HepG2 (cell line): ENCODE data around the gene LAG3. TPM values are rescaled to one million over a fixed set of nuclear protein-coding genes. Genes with fewer than 3 reads are reported as not detected.

ENCODE experiments used
- HDAC2 ChIP-seq: sonication (generic); formaldehyde crosslinking; IDR thresholded peaks from 2 replicates; pipeline ENCODE4 v1.4.0; 2020; ENCODE audit warnings: missing genetic modification reagents
- SNAPC4 ChIP-seq: sonication (generic); formaldehyde crosslinking; IDR thresholded peaks from 2 replicates; pipeline ENCODE4 v1.4.0; 2020; ENCODE audit warnings: mild to moderate bottlenecking, missing genetic modification reagents
- ZNF780A ChIP-seq: sonication (generic); formaldehyde crosslinking; IDR thresholded peaks from 2 replicates; pipeline ENCODE4 v1.8.0; 2022; ENCODE audit warnings: mild to moderate bottlenecking, missing genetic modification reagents, moderate library complexity
- ZSCAN5A ChIP-seq: sonication (generic); formaldehyde crosslinking; IDR thresholded peaks from 2 replicates; pipeline ENCODE4 v1.8.0; 2022; ENCODE audit warnings: mild to moderate bottlenecking, missing genetic modification reagents, borderline replicate concordance
- polyA plus RNA-seq, 8 experiments: library from polyadenylated mRNA; depleted of rRNA in 3 of 8; stranded (reverse) in 7 of 8; unstranded in 1 of 8; fragments of >200 nt; fragmentation: Illumina TruSeq in 4 of 8; extraction: Trizol in 4 of 8; gene quantifications; 2 replicates each; pipeline versions ENCODE4 v1.2.1 to v1.2.3, GENCODE V29; 2011 to 2016; ENCODE audit warnings: low read depth in 4 of 8, missing spikeins in 1 of 8, mixed read lengths in 1 of 8; ENCODE audit not compliant: insufficient read depth in 1 of 8
- total RNA-seq, 5 experiments: library from RNA; depleted of rRNA; stranded (reverse); fragments of >200 nt; fragmentation: Illumina TruSeq; extraction: Trizol; gene quantifications; 2 replicates each; pipeline ENCODE4 v1.2.3, GENCODE V29; 2016; ENCODE audit warnings: low read depth in 1 of 5

Gene LAG3
- total and polyA plus RNA-seq, 2 of the 13 experiments (the other 11 are each of a cell fraction or from before 2014, with no cell fraction given) = 0.11 to 0.26 TPM

GRCh38 chr12:6763380-6763779, 8.9 kb upstream of the LAG3 start (continued):
- TF ChIP-seq SNAPC4 (CRISPR knock-in tag) (no peak), HDAC2 (no peak), ZSCAN5A (CRISPR knock-in tag) (no peak), ZNF780A (CRISPR knock-in tag) (no peak)
